NCI-H446 (cell line): ENCODE data around the gene KRTAP4-16.
"Not testable (repeated sequence)": the region's sequence is repeated elsewhere in the genome, so short reads cannot be mapped to it uniquely, and the experiment has no call there.

ENCODE experiments used
- DNase-seq, 2 experiments: peaks; one replicate each; lab custom pipeline; 2025; lab: John Stamatoyannopoulos, UW

Gene KRTAP4-16

DNA sequence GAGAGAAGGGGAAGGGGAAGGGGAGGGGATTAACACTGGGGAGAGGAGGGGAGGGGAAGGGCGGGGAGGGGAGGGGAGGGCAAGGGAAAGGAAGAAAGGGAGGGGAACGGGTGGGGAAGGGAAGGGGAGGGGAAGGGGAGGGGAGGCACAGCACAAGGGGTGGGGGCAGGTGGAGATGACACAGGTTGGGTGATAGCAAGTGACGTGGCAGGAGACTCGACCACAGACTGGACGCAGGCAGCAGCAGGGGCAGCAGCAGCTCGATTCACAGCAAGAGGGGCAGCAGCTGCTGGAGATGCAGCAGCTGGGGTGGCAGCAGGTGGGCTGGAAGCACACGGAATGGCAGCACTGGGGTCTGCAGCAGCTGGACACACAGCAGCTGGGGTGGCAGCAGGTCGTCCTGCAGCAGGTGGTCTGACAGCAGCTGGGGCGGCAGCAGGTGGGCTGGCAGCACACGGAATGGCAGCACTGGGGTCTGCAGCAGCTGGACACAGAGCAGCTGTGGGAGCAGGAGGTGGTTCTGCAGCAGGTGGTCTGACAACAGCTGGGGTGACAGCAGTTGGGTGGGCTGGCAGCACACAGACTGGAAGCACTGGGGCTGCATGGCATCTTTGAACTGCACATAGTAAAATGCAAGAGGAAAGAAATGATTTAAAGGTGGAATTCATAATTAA, at the start of gene KRTAP4-16:
TSS of gene KRTAP4-16 (minus strand) at position 624 of the 674 bp plus-strand sequence. CDS start at position 624, 0 bp downstream.
- no peak for DNase-seq

- no peak for DNase-seq
Observed at GRCh38 chr17:41151525-41151924, 49.5 kb upstream of the KRTAP4-16 start.

GRCh38 chr17:41150026-41150425, 48.0 kb upstream of the KRTAP4-16 start:
- no peak for DNase-seq

DNA sequence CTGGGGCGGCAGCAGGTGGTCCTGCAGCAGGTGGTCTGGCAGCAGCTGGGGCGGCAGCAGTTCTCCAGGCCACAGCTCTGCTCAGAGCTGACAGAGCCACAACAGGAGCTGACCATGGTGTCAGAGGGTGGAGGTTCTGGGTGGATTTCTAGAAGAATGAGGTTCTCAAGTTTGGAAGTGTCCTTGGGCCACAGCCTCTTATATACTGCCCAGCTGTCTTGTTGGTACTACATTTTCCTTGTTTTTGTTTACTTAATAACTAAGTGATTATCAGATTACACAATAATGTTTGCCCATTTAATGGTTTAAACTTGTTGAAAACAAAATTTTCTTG, 47.6 kb upstream of the KRTAP4-16 start, which contains the start of gene KRTAP4-5:
TSS of gene KRTAP4-5 (minus strand) at position 174 of the 334 bp plus-strand sequence. CDS start at position 116, 58 bp downstream.
- no peak for DNase-seq

GRCh38 chr17:41148971-41149651, 47.1 kb upstream of the KRTAP4-16 start:
- not testable (repeated sequence) for DNase-seq

GRCh38 chr17:41147531-41148204, 45.7 kb upstream of the KRTAP4-16 start:
- DNase-seq = no peak

DNA sequence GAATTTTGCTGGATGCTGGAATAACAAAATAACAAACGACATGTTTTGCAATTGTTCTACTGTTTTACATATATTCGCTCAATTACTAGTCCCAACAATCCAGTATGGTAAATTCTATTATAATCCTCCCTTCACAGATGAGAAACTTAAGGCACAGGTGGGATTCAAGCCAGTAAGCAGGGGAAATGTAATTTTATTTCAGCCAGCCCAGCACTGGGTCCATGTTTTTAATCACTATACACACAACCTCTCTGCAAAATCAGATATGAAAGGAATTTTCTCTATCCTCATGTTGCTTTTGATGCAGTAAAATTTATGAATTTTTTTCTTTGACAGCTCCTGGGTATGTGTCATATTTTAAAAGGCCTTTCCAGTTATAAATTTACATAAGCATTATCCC, 43.3 kb upstream of the KRTAP4-16 start:
- DNase-seq = no peak

- no peak for DNase-seq
Observed at GRCh38 chr17:41144846-41145245, 42.8 kb upstream of the KRTAP4-16 start.

- no peak for DNase-seq
Observed at GRCh38 chr17:41141361-41141760, 39.4 kb upstream of the KRTAP4-16 start.

DNA sequence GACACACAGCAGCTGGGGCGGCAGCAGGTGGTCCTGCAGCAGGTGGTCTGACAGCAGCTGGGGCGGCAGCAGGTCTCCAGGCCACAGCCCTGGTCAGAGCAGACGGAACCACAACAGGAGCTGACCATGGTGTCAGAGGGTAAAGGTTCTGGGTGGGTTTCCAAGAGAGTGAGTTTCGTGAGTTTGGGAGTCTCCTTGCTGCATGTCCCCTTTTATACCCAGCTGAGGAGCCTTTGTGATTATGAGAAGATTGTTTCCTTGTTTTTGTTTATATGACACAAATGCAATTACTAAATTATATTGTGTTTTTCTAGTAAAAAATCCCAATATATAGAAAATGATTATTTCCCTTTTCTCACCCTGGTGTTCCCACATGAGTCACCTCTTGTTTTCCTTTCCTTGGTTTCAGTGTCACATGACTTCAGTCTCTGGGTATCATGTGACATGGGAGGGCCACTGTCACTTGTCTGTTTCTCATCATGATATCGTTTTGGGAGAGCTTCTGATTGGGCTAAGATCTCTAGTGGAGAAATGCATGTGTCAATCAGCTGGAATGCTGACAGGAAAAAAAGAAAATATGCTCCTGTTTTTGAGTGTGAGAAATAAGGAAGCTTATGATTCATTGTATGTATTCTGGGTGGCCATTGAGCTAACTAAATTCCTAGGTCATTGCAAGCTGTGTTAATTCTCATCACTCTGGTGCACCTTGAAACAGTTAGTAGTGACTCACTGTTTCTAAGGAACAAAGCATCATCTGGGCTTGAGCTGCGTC, 38.5 kb upstream of the KRTAP4-16 start, which contains the start of gene KRTAP4-6:
TSS of gene KRTAP4-6 (minus strand) at position 185 of the 772 bp plus-strand sequence. CDS start at position 128, 57 bp downstream.
- DNase-seq = no peak

DNA sequence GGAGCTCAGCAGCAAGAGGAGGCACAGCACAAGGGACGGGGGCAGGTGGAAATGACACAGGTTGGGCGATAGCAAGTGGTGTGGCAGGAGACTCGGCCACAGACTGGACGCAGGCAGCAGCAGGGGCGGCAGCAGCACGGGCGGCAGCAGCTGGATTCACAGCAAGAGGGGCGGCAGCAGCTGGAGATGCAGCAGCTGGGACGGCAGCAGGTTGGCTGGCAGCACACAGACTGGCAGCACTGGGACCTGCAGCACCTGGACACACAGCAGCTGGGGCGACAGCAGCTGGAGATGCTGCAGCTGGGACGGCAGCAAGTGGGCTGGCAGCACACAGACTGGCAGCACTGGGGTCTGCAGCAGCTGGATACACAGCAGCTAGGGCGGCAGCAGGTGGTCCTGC, 37.9 kb upstream of the KRTAP4-16 start:
- not testable (repeated sequence) for DNase-seq

DNA sequence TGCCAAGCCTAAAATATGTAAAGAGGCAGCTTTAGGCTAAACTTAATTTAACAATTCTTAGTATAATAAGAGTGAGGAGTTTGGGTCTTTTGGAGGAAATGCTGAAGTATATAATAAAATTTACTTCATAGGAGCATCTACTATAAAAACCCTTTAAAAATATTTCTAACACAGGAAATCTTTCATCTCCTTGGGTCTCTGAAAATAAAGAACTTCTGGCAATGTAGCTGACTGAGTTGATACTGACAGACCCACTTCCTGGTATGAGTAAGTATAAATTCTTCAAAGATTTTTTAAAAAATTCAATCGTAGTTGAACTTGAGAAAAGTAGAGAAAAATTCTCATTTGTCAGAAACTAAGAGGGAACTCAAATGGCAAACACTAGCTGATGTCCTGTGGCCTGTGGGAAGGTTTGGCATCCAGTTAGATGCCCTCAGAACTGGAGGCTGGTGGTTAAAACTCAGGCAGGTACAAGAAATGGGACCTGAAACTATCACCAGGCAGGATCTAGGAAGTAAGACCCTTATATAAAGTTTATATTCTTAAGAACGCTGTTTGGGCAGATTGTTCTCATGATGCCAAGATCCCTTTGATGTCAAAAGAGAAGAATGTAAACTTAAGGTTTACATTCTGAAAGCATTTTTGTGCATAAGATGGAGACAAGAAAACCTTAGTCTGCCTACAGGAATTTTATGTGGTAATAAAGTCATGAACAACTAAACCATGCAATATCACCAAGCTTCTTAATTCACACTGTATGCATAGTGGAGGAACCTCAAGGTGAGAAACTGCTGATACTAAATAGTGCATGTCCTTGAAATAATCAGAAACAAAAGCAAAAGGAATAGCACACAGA, 32.1 kb upstream of the KRTAP4-16 start:
- DNase-seq = no peak

DNA sequence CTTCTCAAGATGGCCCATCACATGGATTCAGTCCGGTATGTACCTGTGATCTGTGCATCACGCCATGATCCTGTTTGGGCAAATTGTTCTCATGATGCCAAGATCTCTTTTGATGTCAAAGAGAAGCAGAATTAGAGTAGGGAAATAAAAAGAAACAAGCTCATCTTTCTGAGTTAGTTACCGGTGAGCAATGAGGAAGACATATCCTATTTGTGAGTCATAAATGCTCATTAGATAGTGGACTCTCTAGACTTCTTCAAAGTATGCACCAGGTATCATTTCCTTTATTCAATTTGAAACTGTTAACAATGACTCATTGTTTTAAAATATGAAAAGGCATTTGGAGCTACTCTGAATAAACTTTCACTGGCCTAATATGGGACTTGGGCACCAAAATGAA, 30.0 kb upstream of the KRTAP4-16 start:
- DNase-seq = no peak

- DNase-seq = no peak
Observed at GRCh38 chr17:41127371-41127770, 25.4 kb upstream of the KRTAP4-16 start.

DNA sequence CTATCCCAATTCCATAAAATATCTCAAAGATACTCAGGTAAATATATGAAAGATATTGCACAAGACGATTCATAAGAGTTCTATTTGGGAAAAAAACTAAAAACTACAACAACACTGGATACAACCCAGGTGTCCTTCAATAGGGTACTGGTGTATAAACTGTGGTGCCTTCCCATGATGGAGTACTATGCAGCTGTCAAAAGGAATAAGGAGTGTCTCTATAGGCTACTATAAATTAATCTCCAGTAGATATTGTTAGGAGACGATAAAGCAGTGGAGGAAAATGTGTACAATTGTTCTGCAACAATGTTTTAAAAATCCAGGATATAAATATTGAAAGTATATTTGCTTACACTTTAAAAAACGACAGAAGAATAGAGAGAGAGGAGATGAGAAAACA, 24.4 kb upstream of the KRTAP4-16 start:
- no peak for DNase-seq

GRCh38 chr17:41125064-41125463, 23.1 kb upstream of the KRTAP4-16 start:
- DNase-seq = no peak

- DNase-seq = not testable (repeated sequence)
Observed at GRCh38 chr17:41123991-41124371, 22.0 kb upstream of the KRTAP4-16 start, which contains the start of gene KRTAP4-12. Gene KRTAP4-12, minus strand, starts transcription at chr17:41124182. Its CDS starts 60 bp downstream, at chr17:41124122.

DNA sequence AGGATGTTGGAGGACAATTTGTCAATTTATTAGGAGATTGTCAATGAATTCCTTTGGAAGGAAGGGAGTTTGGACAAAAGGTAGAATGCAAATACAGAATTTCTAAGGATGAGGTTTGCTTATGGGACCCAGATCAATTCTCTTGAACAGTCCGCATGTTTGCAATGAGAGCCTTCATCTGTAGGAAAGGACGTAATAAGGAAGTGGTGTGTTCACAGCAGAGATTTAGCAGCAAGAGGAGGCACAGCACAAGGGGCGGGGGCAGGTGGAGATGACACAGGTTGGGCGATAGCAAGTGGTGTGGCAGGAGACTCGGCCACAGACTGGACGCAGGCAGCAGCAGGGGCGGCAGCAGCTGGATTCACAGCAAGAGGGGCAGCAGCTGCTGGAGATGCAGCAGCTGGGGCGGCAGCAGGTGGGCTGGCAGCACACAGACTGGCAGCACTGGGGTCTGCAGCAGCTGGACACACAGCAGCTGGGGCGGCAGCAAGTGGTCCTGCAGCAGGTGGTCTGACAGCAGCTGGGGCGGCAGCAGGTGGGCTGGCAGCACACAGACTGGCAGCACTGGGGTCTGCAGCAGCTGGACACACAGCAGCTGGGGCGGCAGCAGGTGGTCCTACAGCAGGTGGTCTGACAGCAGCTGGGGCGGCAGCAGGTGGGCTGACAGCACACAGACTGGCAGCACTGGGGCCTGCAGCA, 21.4 kb upstream of the KRTAP4-16 start:
- not testable (repeated sequence) for DNase-seq

DNA sequence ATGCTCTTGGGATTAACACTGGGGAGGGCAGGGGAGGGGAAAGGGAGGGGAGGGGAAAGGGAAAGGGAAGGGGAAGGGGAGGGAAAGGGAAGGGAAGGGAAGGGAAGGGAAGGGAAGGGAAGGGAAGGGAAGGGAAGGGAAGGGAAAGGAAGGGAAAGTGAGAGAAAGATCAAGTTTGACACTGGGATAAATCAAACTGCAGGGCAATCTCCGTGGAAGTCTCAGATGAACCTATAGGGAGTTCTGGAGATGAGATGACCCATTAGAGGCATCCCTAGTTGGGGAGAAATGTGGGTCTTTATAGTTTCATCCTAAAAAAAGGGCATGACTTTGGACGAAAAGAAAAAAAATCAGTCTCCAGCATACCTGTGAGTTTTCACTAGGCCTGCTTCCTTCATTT, 19.7 kb upstream of the KRTAP4-16 start:
- no peak for DNase-seq
